ENCODE results near the gene ADAMTS2. TPM values are rescaled to one million over a fixed set of nuclear protein-coding genes. Genes with fewer than 3 reads are reported as not detected.

The ADAMTS2 gene
- total RNA-seq, 1 donor from 2014 or later, result 18.9 TPM

DNA sequence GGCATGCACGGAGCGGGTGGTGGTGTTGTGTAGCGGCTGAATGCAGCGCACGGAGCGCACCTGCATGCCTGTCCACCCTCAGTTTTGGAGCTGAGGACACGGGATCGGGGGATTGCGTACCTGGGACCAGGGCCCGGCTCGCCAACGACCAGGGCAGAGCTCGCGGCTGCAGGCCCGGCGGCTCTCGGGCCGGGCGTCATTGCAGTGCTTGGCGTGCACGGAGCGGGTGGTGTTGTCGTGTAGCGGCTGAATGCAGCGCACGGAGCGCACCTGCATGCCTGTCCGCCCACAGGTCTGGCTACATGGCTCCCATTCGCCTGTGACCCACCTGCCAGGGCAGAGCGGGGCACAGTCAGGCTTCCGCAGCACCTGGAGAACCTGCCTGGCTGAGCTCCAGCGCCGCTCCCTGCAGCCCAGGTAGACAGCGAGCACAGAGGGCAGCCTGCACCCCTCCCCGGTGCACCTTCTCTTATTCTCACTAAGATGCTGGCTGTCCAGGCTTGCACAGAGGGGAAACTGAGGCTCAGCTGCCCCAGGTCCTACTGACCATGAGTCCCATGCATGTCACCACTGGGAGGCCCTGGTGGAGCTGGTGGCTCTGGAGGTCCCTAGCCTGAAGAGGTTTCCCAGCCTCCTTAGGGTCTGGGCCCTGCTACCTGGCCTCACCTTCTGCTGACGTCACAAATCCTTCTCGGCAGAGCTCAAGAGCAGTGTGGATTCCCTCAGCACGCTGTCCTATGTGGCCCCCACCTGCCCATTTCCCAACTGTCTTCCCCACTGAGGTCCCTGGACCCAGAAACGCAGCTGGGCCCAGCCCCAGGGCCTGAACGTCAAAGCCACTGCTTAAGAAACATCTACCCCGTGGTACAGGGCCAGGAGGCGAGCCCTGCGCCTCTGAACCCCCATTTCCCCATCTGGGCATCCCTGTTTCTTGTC lies 220.1 kb downstream of the ADAMTS2 start:
- no peak for DNase-seq (ENCODE audit: low spot score)

DNA sequence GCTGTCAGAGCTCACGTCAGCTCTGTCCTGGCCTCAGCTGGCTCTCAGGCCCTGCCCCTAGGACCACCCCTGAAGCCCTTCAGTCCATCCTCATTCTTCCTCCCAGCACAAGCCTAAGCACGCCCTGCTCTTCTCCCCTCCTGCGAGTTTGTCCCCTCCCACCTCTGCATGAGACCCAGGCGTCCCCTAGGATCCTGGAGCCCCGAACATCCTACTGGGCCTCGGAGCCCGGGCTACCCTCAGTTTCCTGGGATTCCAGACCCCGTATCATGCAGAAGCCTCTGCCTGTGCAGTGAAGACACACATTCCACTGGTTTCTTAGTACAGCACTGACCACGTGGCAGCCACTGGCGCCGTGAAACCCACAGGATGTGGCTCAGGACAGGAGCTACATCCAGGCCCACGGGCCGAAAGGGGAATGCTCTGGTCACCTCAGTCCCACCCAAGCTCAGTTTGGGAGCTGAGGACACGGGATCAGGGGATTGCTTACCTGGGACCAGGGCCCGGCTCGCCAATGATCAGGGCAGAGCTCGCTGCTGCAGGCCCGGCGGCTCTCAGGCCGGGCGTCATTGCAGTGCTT lies 220.9 kb downstream of the ADAMTS2 start:
- DNase-seq (ENCODE audit: low spot score), result no peak

GRCh38 chr5:179123491-179124272 lies 221.6 kb downstream of the ADAMTS2 start:
- no peak for DNase-seq (ENCODE audit: low spot score)

DNA sequence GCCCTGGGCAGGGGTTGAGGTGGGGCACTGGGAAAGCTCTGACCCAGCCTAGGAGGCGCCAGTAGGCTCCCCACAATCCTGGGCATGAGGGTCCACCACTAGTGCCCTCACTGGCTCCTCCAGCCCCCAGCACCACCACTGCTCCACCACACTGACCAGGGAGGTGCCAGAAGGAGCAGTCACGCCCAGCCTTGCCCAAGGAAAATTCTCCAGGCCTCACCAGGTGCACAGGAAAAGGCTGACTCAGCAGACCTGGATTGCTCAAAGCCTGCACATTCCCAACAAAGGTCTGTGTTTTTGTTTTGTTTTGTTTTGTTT lies 222.2 kb downstream of the ADAMTS2 start:
- no peak for DNase-seq (ENCODE audit: low spot score)

DNA sequence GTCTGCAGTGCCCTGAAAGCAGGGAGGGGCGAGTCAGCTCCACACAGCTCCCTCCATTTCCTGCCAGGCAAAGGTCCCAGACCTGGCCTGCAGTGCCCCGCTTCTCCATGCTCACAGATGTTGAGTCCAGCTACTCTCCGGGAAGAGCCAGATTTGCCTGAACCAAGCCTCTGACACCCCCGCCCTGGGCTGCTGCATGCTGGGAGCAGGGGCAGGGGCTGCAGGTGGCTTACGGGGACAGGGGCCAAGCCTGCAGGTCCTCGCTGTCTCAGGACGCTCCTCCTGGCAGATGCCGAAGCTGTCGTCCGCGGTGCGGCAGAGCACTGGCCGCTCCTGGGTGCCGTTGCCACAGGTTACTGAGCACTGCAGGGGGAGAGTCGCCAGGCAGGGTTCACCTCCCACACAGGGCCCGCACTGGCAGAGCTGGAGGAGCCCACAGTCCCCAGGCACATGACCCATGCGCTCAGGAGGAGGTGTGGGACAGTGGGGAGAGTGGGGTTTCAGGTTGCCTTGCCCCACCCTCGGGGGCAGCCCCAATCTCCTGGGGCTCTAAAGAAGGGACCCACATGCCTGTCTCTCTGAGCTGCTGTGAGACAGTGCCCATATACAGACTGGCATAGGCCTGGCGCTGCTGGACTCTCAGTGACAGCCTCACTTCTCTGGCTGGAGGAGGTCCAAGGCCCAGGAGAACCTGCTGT lies 222.7 kb downstream of the ADAMTS2 start:
- no peak for DNase-seq (ENCODE audit: low spot score)

DNA sequence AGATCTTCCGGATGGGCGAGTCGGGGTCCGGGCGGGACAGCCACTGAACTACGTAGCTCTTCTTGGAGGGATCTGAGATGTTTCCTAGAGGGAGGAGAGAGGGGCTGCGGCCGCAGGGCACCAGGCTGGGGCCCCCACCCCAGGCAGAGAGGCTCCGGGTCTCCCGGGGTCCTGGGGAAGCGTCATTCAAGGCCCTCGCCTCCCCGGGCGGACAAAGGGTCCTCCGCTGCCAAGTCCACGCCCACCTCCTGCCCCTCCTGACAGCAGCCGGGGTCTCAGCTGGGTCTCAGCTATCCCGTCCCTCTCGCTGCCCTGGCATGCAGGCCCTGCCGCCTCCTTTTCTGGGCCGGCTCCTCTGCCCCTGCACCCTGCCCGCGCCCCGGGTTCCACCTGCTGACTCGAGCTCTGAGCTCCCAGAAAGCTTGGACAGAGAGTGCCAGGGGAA lies 223.6 kb downstream of the ADAMTS2 start:
- DNase-seq (ENCODE audit: low spot score), result peak; percentile 5

DNA sequence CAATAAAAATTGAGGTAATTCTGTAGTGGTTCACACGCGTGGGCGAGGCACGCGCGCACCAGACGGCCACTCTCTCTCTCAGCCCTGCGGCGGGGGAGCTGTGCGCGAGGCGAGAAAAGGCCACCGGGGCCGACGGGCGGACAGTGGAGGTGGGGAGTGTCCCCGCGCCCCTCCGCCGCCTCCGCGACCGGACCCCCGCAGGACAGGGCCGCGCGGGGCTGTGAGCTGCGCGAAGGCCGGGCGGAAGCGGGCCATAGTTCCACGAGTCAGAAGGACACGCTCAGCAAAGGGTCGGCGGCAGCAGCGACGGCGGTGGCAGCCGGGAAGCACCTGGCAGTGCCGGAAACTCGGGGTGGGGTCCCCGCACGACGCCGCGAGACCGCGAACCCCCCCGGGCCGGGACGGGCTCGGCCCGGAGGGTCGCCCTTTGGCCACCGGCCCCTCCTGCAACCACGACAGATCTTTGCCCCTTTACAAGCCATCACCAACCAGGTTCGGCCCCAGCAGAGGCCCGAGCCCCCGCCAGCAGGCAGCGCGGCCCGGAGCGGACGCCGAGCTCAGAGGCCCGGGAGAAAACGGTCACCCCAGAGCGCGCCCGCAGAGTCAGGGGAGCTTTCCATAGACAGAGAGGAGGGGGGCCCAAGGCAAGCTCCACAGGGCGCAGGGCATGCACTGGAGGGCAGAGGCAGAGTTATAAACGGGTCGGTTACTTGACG lies 224.2 kb downstream of the ADAMTS2 start:
- DNase-seq (ENCODE audit: low spot score), result peak; percentile 7

DNA sequence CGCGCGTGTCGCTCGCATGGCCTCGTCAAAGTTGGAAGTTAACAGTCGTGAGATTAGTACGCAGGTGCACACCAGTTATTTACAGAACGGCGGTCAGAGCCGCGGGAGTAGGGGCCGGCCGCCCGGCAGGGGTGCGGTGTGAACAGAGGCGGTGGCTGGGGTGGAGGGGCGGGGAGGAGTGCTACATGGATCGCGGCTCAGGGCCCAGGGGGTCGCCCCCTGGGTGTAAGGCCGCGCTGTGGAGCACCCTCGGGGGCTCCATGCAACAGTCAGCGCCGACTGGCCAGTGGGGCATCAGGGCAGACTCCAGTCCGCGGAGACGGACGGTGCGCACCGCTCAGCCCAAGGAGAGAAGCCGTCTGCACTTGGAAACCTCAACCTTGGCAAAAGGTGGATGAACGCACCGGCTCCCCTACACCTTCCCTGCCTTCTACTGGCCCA lies 224.8 kb downstream of the ADAMTS2 start:
- no peak for DNase-seq (ENCODE audit: low spot score)

DNA sequence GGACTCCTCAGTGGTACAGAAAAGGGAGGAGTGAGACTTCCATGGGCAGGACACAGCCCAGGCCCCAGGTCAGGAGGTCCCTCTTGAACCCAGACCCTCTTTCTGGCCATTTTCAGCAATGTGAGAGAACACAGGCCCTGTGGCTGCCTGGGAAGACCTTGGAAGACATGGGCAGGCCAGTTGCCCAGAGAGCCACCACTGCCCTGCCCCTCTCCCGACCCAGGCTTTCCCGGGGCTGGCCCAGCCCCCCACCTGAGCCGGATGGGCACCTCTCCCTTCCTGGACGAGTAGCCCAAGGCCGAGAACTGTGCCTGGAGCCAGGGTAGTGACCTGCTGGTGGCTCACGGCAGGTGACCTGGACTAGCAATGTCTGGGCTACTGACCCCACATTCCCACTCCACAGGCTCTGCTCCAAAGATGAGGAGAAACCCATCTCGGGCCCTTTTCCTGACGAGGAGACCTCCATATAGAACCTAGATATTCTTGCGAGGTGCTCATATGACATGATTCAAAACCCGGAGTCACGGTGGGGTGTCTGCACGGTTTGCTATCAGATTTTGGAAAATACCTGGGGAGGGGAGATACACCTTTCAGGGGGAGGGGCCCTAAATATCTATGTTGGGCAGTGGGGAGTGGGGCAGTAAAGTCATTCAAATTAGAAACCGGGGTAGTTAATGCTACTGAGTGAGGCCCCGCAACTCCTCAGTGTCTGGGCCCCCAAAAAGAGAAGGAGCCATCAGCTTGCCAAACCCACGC lies 225.7 kb downstream of the ADAMTS2 start:
- no peak for DNase-seq (ENCODE audit: low spot score)

DNA sequence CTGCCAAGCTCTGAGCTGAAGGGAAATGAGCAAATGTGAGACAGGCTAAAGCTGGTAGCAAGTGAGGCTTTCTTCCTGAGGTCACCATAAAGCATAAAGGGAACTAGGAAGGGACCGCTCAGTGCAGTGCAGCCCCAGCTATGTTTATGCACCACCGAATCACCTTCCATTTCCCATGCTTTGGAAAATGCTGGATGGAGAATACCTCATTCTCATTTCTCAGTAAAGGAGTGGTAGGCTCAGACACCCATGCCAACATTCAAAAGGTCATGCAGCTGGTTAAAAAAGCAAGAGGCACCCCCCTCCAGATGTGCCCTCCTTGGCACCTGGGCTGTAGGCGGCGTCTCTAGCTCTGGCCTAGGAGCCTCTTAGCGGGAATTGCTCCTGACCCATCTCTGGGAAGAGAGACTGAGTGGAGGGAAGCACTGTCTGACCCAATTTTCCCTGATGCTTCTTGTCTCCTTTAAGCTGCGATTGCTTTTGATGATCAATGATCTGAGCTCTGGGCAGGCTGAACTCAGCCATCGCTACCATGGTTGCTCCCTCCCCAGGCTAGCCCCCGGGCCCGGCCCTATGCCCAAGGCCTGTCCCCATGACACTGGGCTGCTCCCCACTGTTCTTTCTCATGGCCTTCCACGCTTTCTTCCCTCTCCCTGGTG lies 226.4 kb downstream of the ADAMTS2 start:
- peak; percentile 5 for DNase-seq (ENCODE audit: low spot score)

- no peak for DNase-seq (ENCODE audit: low spot score)
Observed at GRCh38 chr5:179118338-179118737, 226.9 kb downstream of the ADAMTS2 start.

- DNase-seq (ENCODE audit: low spot score), result peak; percentile 8
Observed at GRCh38 chr5:179115845-179116524, 229.3 kb downstream of the ADAMTS2 start.

DNA sequence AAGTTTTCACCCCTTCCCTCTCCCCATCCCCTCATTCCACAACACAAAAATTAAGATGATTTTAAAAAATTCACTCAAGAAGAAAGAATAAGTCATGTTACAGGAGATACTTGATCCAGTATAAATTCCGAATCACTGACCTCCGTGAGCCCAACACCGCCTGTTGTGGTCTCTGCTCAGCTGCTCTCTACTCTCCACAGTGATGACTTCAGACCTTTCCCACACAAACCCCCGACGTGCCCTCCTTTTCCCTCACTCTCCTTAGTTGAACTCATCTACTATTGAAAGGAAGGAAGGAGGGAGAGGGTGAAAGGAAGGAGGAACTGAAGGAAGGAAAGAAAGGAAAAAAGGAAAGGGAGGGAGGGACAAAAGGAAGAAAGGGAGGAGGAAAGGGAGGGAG lies 230.0 kb downstream of the ADAMTS2 start:
- DNase-seq (ENCODE audit: low spot score), result no peak

- DNase-seq (ENCODE audit: low spot score), result no peak
Observed at GRCh38 chr5:179114756-179115155, 230.5 kb downstream of the ADAMTS2 start.

GRCh38 chr5:179113945-179114641 lies 231.2 kb downstream of the ADAMTS2 start:
- DNase-seq (ENCODE audit: low spot score), result peak; percentile 7

- DNase-seq (ENCODE audit: low spot score), result peak; percentile 6
Observed at GRCh38 chr5:179113143-179113530, 232.1 kb downstream of the ADAMTS2 start.

GRCh38 chr5:179112469-179113142 lies 232.7 kb downstream of the ADAMTS2 start:
- peak; percentile 6 for DNase-seq (ENCODE audit: low spot score)

All from mucosa of gallbladder (tissue), 1 donor.